ENCODE measurements around the gene PA2G4.
"Not testable (repeated sequence)": the region's sequence is repeated elsewhere in the genome, so short reads cannot be mapped to it uniquely, and the experiment has no call there.

The PA2G4 gene

GRCh38 chr12:56104109-56104814, at the start of gene PA2G4:
Gene PA2G4, plus strand, starts transcription at chr12:56104559. Its CDS starts 179 bp downstream, at chr12:56104738.
- in situ Hi-C loops (cut with MboI; ENCODE audit: low sequenced_read_pairs), result no loop called here

- in situ Hi-C loops (cut with MboI; ENCODE audit: low sequenced_read_pairs), result not testable (repeated sequence)
These were observed 44.4 kb upstream of the PA2G4 start for GRCh38 chr12:56059964-56060363.

- in situ Hi-C loops (cut with MboI; ENCODE audit: low sequenced_read_pairs), result no loop called here
These were observed 42.4 kb upstream of the PA2G4 start for GRCh38 chr12:56061982-56062381.

- in situ Hi-C loops (cut with MboI; ENCODE audit: low sequenced_read_pairs), result no loop called here
These were observed 41.4 kb upstream of the PA2G4 start for GRCh38 chr12:56062996-56063395.

- in situ Hi-C loops (cut with MboI; ENCODE audit: low sequenced_read_pairs), result no loop called here
These were observed 32.7 kb upstream of the PA2G4 start for GRCh38 chr12:56071648-56072047.

GRCh38 chr12:56074396-56074795, 30.0 kb upstream of the PA2G4 start:
- in situ Hi-C loops (cut with MboI; ENCODE audit: low sequenced_read_pairs), result no loop called here

- in situ Hi-C loops (cut with MboI; ENCODE audit: low sequenced_read_pairs), result not testable (repeated sequence)
These were observed 26.4 kb upstream of the PA2G4 start for GRCh38 chr12:56077966-56078365.

- in situ Hi-C loops (cut with MboI; ENCODE audit: low sequenced_read_pairs), result no loop called here
These were observed 25.9 kb upstream of the PA2G4 start for GRCh38 chr12:56078427-56078826.

- in situ Hi-C loops (cut with MboI; ENCODE audit: low sequenced_read_pairs), result no loop called here
These were observed 25.2 kb upstream of the PA2G4 start for GRCh38 chr12:56078931-56079722.

- in situ Hi-C loops (cut with MboI; ENCODE audit: low sequenced_read_pairs), result no loop called here
These were observed 24.4 kb upstream of the PA2G4 start, which contains the start of gene ERBB3 for GRCh38 chr12:56079723-56080555. Gene ERBB3, plus strand, starts transcription at chr12:56080165. Its CDS starts 136 bp downstream, at chr12:56080301.

- in situ Hi-C loops (cut with MboI; ENCODE audit: low sequenced_read_pairs), result no loop called here
These were observed 23.7 kb upstream of the PA2G4 start for GRCh38 chr12:56080556-56081138.

- in situ Hi-C loops (cut with MboI; ENCODE audit: low sequenced_read_pairs), result no loop called here
These were observed 22.7 kb upstream of the PA2G4 start for GRCh38 chr12:56081393-56082347.

- in situ Hi-C loops (cut with MboI; ENCODE audit: low sequenced_read_pairs), result no loop called here
These were observed 22.0 kb upstream of the PA2G4 start for GRCh38 chr12:56082382-56082781.

GRCh38 chr12:56082967-56083366, 21.4 kb upstream of the PA2G4 start:
- in situ Hi-C loops (cut with MboI; ENCODE audit: low sequenced_read_pairs), result no loop called here

GRCh38 chr12:56084958-56085543, 19.3 kb upstream of the PA2G4 start:
- in situ Hi-C loops (cut with MboI; ENCODE audit: low sequenced_read_pairs), result no loop called here

GRCh38 chr12:56086096-56086495, 18.3 kb upstream of the PA2G4 start:
- in situ Hi-C loops (cut with MboI; ENCODE audit: low sequenced_read_pairs), result no loop called here

GRCh38 chr12:56086608-56087007, 17.8 kb upstream of the PA2G4 start:
- in situ Hi-C loops (cut with MboI; ENCODE audit: low sequenced_read_pairs), result no loop called here

GRCh38 chr12:56087220-56087619, 17.1 kb upstream of the PA2G4 start:
- in situ Hi-C loops (cut with MboI; ENCODE audit: low sequenced_read_pairs), result no loop called here

- in situ Hi-C loops (cut with MboI; ENCODE audit: low sequenced_read_pairs), result no loop called here
These were observed 6.6 kb upstream of the PA2G4 start for GRCh38 chr12:56097738-56098137.
